ENCODE data around the gene REEP6.

The REEP6 gene

DNA sequence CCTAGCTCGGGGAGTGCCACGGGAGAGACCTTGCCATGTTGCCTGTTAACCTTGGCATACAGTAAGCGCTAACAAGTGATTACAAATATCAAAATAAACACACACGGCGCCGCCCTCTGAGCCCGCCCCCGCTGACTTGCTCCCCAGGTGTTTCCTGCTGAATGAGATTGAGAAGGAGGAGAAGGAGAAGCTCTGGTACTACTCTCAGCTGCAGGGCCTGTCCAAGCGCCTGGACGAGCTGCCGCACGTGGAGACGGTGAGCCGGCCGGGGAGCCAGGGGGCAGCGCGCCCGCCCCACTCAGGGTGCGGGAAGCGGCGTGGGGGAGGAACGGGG lies 36.0 kb upstream of the REEP6 start:
- TF ChIP-seq SIN3A (IDR thresholded peaks at IDR 0.05; ENCODE audit: borderline replicate concordance, insufficient read depth, low read length): no peak
- TF ChIP-seq, protein P1, sequence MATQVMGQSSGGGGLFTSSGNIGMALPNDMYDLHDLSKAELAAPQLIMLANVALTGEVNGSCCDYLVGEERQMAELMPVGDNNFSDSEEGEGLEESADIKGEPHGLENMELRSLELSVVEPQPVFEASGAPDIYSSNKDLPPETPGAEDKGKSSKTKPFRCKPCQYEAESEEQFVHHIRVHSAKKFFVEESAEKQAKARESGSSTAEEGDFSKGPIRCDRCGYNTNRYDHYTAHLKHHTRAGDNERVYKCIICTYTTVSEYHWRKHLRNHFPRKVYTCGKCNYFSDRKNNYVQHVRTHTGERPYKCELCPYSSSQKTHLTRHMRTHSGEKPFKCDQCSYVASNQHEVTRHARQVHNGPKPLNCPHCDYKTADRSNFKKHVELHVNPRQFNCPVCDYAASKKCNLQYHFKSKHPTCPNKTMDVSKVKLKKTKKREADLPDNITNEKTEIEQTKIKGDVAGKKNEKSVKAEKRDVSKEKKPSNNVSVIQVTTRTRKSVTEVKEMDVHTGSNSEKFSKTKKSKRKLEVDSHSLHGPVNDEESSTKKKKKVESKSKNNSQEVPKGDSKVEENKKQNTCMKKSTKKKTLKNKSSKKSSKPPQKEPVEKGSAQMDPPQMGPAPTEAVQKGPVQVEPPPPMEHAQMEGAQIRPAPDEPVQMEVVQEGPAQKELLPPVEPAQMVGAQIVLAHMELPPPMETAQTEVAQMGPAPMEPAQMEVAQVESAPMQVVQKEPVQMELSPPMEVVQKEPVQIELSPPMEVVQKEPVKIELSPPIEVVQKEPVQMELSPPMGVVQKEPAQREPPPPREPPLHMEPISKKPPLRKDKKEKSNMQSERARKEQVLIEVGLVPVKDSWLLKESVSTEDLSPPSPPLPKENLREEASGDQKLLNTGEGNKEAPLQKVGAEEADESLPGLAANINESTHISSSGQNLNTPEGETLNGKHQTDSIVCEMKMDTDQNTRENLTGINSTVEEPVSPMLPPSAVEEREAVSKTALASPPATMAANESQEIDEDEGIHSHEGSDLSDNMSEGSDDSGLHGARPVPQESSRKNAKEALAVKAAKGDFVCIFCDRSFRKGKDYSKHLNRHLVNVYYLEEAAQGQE (IDR thresholded peaks at IDR 0.05; ENCODE audit: insufficient read depth in 1 of 2, low read depth in 2 of 2, low read length in 2 of 2): no peak
- TF ChIP-seq FOXP2 (optimal IDR thresholded peaks at IDR 0.05; ENCODE audit: borderline replicate concordance, extremely low read depth, extremely low read length, insufficient read depth): no peak
- TF ChIP-seq POLR2AphosphoS5 (IDR thresholded peaks at IDR 0.05; ENCODE audit: low read depth, low read length): no peak
- no peak for TF ChIP-seq TAF1 (IDR thresholded peaks at IDR 0.05; ENCODE audit: borderline replicate concordance, insufficient read depth, low read length)

DNA sequence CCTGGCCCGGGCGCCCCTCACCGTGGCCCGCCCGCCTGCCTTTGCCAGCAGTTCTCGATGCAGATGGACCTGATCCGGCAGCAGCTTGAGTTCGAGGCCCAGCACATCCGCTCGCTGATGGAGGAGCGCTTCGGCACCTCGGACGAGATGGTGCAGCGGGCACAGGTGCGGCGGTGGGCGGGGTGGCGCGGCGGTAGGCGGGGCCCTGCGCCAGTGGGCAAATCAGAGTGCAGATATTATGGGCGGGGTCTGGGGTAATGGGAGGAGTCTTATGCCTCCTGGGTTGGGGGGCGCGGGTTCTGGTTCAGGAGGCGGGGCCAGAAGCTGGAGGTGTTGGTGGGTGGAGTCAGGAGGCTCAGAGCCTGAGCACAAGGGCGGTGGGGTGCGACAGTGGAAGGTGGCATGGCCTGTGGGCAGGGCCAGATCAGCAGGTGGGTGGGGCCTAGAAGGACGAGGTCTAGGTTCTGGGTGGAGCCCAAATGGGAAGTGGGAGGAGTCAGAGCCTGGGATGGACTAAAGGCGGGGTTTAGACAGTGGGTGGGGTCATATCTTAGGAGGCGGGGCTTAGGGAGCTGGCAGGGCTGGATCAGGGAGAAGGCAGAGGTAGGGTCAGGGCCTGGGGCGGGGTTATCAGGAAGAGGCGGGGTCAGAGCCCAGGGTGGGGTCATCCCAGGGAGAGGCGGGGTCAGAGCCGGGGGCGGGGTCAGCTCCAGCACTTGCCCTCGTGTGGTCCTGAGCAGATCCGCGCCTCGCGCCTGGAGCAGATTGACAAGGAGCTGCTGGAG lies 35.5 kb upstream of the REEP6 start:
- TF ChIP-seq TAF1 (IDR thresholded peaks at IDR 0.05; ENCODE audit: borderline replicate concordance, insufficient read depth, low read length) (no peak), FOXP2 (optimal IDR thresholded peaks at IDR 0.05; ENCODE audit: borderline replicate concordance, extremely low read depth, extremely low read length, insufficient read depth) (no peak), SIN3A (IDR thresholded peaks at IDR 0.05; ENCODE audit: borderline replicate concordance, insufficient read depth, low read length) (no peak), POLR2AphosphoS5 (IDR thresholded peaks at IDR 0.05; ENCODE audit: low read depth, low read length) (no peak)
- TF ChIP-seq, protein P1 (IDR thresholded peaks at IDR 0.05; ENCODE audit: insufficient read depth in 1 of 2, low read depth in 2 of 2, low read length in 2 of 2): no peak

DNA sequence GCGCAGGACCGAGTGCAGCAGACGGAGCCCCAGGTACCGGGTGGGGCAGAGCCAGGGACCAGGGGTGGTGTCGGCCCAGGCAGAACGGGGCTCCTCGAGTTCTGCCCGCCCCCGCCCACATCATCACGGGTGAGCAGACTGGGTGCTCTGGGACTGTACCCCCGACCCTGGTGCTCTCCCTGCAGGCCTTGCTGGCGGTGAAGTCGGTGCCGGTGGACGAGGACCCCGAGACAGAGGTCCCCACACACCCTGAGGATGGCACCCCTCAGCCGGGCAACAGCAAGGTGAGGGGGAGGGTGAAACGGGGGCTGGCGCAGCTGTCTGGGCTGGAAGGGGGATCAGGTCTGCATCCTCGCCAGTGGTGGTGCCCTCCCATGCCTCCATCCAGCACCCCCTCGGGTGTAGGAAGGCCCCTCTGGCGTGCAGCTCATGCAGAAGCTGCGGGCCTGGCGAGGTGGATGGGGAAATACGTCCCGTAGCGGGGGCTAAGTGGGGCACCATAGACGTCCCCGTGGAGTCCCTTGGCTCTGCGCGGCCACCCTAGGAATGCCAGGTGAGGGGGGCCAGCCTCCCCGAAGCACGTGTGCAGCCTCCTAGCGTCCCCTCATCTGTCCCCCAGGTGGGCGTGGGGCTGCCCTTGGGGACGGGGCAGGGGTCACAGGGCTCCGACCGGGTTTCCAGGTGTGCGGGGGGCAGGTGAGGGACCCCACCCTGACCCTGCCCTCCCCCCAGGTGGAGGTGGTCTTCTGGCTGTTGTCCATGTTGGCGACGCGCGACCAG lies 34.7 kb upstream of the REEP6 start:
- TF ChIP-seq SIN3A (IDR thresholded peaks at IDR 0.05; ENCODE audit: borderline replicate concordance, insufficient read depth, low read length) (no peak), TAF1 (IDR thresholded peaks at IDR 0.05; ENCODE audit: borderline replicate concordance, insufficient read depth, low read length) (no peak)

DNA sequence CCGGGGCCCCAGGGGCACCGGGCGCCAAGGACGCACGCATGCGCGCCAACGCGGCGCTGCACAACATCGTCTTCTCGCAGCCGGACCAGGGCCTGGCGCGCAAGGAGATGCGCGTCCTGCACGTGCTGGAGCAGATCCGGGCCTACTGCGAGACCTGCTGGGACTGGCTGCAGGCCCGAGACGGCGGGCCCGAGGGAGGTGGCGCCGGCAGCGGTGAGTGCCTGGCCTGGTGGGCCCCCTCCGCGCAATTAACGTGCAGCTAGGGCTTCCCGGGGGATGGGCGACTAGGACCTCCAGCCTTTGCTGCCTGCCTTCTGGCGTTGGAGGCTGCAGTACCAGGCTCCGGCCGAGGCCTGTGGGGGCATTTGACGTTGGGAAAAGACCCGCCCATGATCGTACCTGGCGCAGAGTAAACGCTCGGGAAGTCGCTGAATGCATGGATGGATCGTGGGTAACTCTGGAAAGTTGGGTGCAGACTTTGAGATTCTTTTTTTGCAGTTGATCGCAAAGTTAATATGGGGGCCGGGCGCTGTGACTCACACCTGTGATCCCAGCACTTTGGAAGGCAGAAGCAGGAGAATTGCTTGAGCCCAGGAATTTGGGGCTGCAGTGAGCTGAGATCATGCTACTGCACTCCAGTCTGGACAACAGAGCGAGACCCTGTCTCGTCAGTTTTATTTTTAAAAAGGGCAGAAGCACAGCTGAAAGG lies 33.8 kb upstream of the REEP6 start:
- TF ChIP-seq FOXP2 (optimal IDR thresholded peaks at IDR 0.05; ENCODE audit: borderline replicate concordance, extremely low read depth, extremely low read length, insufficient read depth): no peak
- TF ChIP-seq TAF1 (IDR thresholded peaks at IDR 0.05; ENCODE audit: borderline replicate concordance, insufficient read depth, low read length): no peak
- TF ChIP-seq, protein P1 (IDR thresholded peaks at IDR 0.05; ENCODE audit: insufficient read depth in 1 of 2, low read depth in 2 of 2, low read length in 2 of 2): no peak
- TF ChIP-seq SIN3A (IDR thresholded peaks at IDR 0.05; ENCODE audit: borderline replicate concordance, insufficient read depth, low read length): no peak
- TF ChIP-seq POLR2AphosphoS5 (IDR thresholded peaks at IDR 0.05; ENCODE audit: low read depth, low read length): no peak

DNA sequence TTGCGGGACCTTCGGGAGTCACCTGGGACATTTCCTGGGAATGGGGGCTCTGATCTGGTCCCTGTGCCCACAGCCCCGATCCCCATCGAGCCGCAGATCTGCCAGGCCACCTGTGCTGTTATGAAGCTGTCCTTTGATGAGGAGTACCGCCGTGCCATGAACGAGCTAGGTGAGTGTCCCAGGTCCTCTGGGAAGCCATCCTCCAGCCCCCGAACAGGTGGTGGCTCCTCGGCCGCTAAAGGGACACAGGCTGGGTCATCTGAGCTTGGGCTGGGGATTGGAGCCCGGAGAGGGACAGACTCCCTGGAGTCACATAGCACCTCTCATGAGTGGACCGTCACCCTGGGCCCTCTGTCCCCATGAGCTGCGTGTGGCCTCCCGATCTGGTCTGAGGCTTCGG lies 33.1 kb upstream of the REEP6 start:
- no peak for TF ChIP-seq SIN3A (IDR thresholded peaks at IDR 0.05; ENCODE audit: borderline replicate concordance, insufficient read depth, low read length)
- TF ChIP-seq FOXP2 (optimal IDR thresholded peaks at IDR 0.05; ENCODE audit: borderline replicate concordance, extremely low read depth, extremely low read length, insufficient read depth): no peak
- TF ChIP-seq, protein P1 (IDR thresholded peaks at IDR 0.05; ENCODE audit: insufficient read depth in 1 of 2, low read depth in 2 of 2, low read length in 2 of 2): no peak
- no peak for TF ChIP-seq TAF1 (IDR thresholded peaks at IDR 0.05; ENCODE audit: borderline replicate concordance, insufficient read depth, low read length)
- no peak for TF ChIP-seq POLR2AphosphoS5 (IDR thresholded peaks at IDR 0.05; ENCODE audit: low read depth, low read length)
